ENCODE results near the gene RETREG3.
A peak's percentile ranks its signal among the peaks of the same experiment; 100 is the strongest.
"Not testable (repeated sequence)": the region's sequence is repeated elsewhere in the genome, so short reads cannot be mapped to it uniquely, and the experiment has no call there.

RETREG3 gene

DNA sequence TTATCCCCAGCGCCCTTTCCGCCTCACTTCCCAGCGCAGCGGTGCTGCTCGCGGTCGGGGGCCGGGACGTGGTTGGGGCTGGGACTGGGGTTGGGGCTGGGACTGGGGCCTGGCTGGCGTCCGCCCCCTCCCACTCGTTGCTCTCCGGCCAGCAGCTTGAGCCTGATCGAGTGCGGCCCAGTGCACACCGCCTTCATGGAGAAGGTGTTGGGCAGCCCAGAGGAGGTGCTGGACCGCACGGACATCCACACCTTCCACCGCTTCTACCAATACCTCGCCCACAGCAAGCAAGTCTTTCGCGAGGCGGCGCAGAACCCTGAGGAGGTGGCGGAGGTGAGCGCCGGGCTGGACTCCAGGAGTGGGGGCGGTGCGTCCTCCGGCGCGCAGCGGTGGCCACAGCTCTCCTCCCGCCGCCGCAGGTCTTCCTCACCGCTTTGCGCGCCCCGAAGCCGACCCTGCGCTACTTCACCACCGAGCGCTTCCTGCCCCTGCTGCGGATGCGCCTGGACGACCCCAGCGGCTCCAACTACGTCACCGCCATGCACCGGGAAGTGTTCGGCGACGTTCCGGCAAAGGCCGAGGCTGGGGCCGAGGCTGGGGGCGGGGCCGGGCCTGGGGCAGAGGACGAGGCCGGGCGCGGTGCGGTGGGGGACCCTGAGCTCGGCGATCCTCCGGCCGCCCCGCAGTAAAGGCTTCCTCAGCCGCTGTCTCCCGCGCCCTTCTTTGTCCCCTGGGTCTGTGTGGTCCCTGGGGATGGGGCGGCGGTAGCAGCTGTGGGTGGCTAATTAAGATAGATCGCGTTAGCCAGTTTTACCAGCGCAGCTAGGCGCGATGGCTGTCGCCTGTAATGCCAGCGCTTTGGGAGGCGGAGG is 54.7 kb downstream of the RETREG3 start:
- Histone ChIP-seq H3K9ac (ENCODE audit: low read depth, low read length) (peak overlapping the region; percentile 76), H3K9me3 (ENCODE audit: control insufficient read depth, insufficient read depth, low read length) (no peaks in the 10 kb centered on the region), H3K27me3 (ENCODE audit: control insufficient read depth, insufficient read depth, low read length) (no peaks in the 10 kb centered on the region), H3K36me3 (ENCODE audit: control insufficient read depth, insufficient read depth, low read length) (no peaks in the 10 kb centered on the region), H3K4me3 (ENCODE audit: low read depth, low read length) (peak overlapping the region; percentile 93), H3K4me1 (ENCODE audit: control insufficient read depth, insufficient read depth, low read length) (peaks cover 2% of the 10 kb centered on the region)

DNA sequence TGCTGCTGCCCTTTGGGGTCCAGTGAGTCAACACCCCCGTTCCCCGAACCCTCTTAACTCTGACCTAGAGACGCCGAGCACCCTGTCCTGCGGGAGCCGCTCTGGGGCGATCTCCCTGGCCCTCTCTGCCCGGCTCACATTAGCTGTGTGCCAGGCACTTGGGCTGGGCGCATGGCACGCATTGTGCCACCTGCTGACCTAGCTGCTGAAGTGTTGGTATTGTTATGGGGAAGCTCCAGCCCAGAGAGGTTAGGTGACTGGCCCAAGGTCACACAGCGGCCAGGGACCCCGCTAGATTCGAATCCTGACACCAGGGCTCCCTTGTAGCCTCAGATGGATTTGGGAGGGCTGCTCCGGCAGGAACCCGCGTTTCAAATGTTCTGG is 55.3 kb downstream of the RETREG3 start:
- H3K36me3 ChIP-seq (ENCODE audit: control insufficient read depth, insufficient read depth, low read length) = no peaks in the 10 kb centered on the region
- H3K27me3 ChIP-seq (ENCODE audit: control insufficient read depth, insufficient read depth, low read length) = peaks cover 4% of the 10 kb centered on the region
- peak overlapping the region; percentile 93 for H3K4me3 ChIP-seq (ENCODE audit: low read depth, low read length)
- no peak overlapping the region for H3K9ac ChIP-seq (ENCODE audit: low read depth, low read length)
- H3K4me1 ChIP-seq (ENCODE audit: control insufficient read depth, insufficient read depth, low read length) = peaks cover 4% of the 10 kb centered on the region
- H3K9me3 ChIP-seq (ENCODE audit: control insufficient read depth, insufficient read depth, low read length) = no peaks in the 10 kb centered on the region

DNA sequence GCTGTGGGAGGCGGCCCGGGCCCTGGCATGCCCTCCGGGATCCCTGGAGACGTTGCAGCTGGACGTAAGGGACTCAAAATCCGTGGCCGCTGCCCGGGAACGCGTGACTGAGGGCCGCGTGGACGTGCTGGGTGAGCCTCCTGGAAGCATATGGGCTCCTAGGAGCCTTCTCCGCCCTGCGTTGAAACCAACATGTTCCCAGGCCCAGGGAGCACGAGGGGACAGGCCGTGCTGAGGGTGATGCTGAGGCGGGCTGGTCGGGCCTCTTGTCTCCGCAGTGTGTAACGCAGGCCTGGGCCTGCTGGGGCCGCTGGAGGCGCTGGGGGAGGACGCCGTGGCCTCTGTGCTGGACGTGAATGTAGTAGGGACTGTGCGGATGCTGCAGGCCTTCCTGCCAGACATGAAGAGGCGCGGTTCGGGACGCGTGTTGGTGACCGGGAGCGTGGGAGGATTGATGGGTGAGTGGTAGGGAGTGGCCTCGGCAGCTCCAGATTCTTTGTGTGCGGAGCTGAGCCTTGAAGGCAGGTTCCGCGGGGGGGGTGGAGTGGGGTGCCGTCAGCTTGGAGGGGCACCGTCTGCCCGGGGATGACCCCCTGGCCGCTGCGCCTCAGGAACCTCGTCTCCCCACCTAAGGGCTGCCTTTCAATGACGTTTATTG is 55.9 kb downstream of the RETREG3 start:
- H3K36me3 ChIP-seq (ENCODE audit: control insufficient read depth, insufficient read depth, low read length) = no peaks in the 10 kb centered on the region
- peaks cover 4% of the 10 kb centered on the region for H3K27me3 ChIP-seq (ENCODE audit: control insufficient read depth, insufficient read depth, low read length)
- H3K9me3 ChIP-seq (ENCODE audit: control insufficient read depth, insufficient read depth, low read length) = no peaks in the 10 kb centered on the region
- no peak overlapping the region for H3K4me3 ChIP-seq (ENCODE audit: low read depth, low read length)
- peaks cover 7% of the 10 kb centered on the region for H3K4me1 ChIP-seq (ENCODE audit: control insufficient read depth, insufficient read depth, low read length)
- no peak overlapping the region for H3K9ac ChIP-seq (ENCODE audit: low read depth, low read length)

DNA sequence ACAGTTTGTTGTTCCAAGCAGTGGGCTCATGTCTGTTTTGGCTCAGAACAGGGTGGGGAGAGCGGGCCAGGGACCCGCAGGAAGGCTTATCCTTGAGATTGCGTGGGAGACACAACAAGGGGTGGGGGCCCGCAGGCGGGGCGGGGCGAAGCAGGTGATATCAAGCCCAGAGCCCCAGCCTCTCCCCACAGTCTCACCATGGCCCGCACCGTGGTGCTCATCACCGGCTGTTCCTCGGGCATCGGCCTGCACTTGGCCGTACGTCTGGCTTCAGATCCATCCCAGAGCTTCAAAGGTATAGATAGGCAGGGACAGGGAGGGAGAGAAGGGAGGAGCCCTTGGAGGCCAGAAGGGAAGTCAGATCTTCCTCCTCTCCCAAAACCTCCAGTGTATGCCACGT is 56.4 kb downstream of the RETREG3 start, which contains the start of gene HSD17B1:
HSD17B1 (plus strand) TSS at position 188 of the 400 bp plus-strand sequence; CDS start at position 199, 11 bp downstream.
- not testable (repeated sequence) for H3K9me3 ChIP-seq (ENCODE audit: control insufficient read depth, insufficient read depth, low read length); H3K27me3 ChIP-seq (ENCODE audit: control insufficient read depth, insufficient read depth, low read length); H3K4me1 ChIP-seq (ENCODE audit: control insufficient read depth, insufficient read depth, low read length); H3K36me3 ChIP-seq (ENCODE audit: control insufficient read depth, insufficient read depth, low read length); H3K9ac ChIP-seq (ENCODE audit: low read depth, low read length)
- peak within 1 kb of the TSS; percentile 93 for H3K4me3 ChIP-seq (ENCODE audit: low read depth, low read length)

DNA sequence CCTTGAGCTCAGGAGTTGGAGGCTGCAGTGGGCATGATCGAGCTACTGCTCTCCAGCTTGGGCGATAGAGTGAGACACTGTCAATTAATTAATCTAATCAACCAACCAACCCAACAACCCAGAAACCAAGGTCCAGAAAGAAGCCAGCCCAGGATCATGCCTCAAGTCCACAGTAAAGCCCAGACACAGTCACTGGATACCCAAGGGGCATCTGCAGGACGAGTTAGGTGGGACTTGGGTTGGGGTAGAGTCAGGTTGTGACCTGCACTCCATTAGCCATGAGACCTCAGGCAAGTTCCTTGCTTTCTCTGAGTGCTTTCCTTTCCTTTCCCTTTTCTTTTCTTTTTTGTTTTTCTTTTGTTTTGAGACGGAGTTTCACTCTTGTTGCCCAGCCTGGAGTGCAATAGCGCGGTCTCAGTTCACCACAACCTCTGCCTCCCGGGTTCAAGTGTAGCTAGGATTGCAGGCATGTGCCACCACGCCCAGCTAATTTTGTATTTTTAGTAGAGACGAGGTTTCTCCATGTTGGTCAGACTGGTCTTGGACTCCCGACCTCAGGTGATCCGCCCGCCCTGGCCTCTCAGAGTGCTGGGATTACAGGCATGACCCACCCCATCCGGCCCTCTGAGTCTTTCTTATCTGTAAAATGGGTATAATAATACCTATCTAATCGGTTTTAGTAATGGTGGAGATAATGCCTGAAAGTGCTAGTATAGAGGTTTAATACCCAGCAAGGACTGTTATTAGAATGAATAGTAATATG is 60.0 kb downstream of the RETREG3 start:
- Histone ChIP-seq H3K9me3 (ENCODE audit: control insufficient read depth, insufficient read depth, low read length) (no peaks in the 10 kb centered on the region), H3K9ac (ENCODE audit: low read depth, low read length) (no peak overlapping the region), H3K4me3 (ENCODE audit: low read depth, low read length) (peak overlapping the region; percentile 60), H3K4me1 (ENCODE audit: control insufficient read depth, insufficient read depth, low read length) (peaks cover 5% of the 10 kb centered on the region), H3K27me3 (ENCODE audit: control insufficient read depth, insufficient read depth, low read length) (peaks cover 4% of the 10 kb centered on the region), H3K36me3 (ENCODE audit: control insufficient read depth, insufficient read depth, low read length) (no peaks in the 10 kb centered on the region)

DNA sequence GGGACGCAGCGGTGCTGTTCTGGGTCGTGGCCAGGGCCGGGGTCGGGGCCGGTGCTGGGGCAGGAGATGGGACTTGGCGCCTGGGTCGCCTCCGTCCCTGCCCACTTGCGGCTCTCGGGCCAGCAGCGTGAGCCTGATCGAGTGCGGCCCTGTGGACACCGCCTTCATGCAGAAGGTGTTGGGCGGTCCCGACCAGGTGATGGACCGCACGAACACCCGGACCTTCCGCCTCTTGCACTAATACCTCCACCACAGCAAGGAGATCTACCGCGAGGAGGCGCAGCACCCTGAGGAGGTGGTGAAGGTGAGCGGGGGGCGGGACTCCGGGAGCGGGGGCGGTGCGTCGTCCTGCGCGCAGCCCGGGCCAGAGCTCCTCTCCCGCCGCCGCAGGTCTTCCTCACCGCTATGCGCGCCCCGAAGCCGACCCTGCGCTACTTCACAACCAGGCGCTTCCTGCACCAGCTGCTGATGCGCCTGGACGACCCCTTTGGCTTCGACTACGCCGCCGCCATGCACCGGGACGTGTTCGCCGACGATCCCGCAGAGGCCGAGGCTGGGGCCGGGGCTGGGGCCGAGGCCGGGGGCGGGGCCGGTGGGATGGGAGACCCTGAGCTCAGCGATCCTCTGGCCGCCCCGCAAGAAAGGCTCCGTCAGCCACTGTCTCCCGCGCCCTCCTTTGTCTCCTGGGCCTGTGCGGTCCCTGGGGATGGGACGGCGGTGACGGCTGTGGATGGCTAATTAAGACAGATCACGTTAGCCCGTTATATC is 60.9 kb downstream of the RETREG3 start:
- Histone ChIP-seq H3K27me3 (ENCODE audit: control insufficient read depth, insufficient read depth, low read length) (peaks cover 4% of the 10 kb centered on the region), H3K36me3 (ENCODE audit: control insufficient read depth, insufficient read depth, low read length) (peaks cover 4% of the 10 kb centered on the region), H3K4me1 (ENCODE audit: control insufficient read depth, insufficient read depth, low read length) (peaks cover 5% of the 10 kb centered on the region), H3K9me3 (ENCODE audit: control insufficient read depth, insufficient read depth, low read length) (no peaks in the 10 kb centered on the region), H3K9ac (ENCODE audit: low read depth, low read length) (no peak overlapping the region), H3K4me3 (ENCODE audit: low read depth, low read length) (peak overlapping the region; percentile 60)

DNA sequence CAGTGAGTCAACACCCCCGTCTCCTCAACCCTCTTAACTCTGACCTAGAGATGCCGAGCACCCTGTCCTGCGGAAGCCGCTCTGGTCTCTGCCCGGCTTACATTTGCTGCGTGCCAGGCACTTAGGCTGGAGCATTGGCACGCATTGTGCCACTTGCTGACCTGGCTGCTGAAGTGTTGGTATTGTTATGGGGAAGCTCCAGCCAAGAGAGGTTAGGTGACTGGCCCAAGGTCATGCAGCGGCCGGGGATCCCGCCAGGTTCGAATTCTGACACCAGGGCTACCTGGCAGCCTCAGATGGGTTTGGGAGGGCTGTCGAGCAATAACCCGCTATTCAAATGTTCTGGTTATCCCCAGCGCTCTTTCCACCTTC is 61.5 kb downstream of the RETREG3 start:
- H3K9me3 ChIP-seq (ENCODE audit: control insufficient read depth, insufficient read depth, low read length) = no peaks in the 10 kb centered on the region
- peaks cover 4% of the 10 kb centered on the region for H3K27me3 ChIP-seq (ENCODE audit: control insufficient read depth, insufficient read depth, low read length)
- H3K9ac ChIP-seq (ENCODE audit: low read depth, low read length) = no peak overlapping the region
- peaks cover 6% of the 10 kb centered on the region for H3K36me3 ChIP-seq (ENCODE audit: control insufficient read depth, insufficient read depth, low read length)
- peaks cover 5% of the 10 kb centered on the region for H3K4me1 ChIP-seq (ENCODE audit: control insufficient read depth, insufficient read depth, low read length)
- peak overlapping the region; percentile 60 for H3K4me3 ChIP-seq (ENCODE audit: low read depth, low read length)

DNA sequence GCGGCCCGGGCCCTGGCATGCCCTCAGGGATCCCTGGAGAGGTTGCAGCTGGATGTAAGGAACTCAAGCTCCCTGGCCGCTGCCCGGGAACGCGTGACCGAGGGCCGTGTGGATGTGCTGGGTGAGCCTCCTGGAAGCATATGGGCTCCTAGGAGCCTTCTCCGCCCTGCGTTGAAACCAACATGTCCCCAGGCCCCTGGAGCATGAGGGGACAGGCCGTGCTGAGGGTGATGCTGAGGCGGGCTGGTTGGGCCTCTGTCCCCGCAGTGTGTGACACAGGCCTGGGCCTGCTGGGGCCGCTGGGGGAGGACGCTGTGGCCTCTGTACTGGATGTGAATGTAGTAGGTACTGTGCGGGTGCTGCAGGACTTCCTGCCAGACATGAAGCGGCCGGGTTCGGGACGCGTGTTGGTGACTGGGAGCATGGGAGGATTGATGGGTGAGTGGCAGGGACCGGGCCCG is 62.1 kb downstream of the RETREG3 start:
- Histone ChIP-seq H3K9ac (ENCODE audit: low read depth, low read length) (no peak overlapping the region), H3K9me3 (ENCODE audit: control insufficient read depth, insufficient read depth, low read length) (no peaks in the 10 kb centered on the region), H3K27me3 (ENCODE audit: control insufficient read depth, insufficient read depth, low read length) (peaks cover 4% of the 10 kb centered on the region), H3K36me3 (ENCODE audit: control insufficient read depth, insufficient read depth, low read length) (peaks cover 6% of the 10 kb centered on the region), H3K4me3 (ENCODE audit: low read depth, low read length) (no peak overlapping the region), H3K4me1 (ENCODE audit: control insufficient read depth, insufficient read depth, low read length) (peaks cover 5% of the 10 kb centered on the region)

DNA sequence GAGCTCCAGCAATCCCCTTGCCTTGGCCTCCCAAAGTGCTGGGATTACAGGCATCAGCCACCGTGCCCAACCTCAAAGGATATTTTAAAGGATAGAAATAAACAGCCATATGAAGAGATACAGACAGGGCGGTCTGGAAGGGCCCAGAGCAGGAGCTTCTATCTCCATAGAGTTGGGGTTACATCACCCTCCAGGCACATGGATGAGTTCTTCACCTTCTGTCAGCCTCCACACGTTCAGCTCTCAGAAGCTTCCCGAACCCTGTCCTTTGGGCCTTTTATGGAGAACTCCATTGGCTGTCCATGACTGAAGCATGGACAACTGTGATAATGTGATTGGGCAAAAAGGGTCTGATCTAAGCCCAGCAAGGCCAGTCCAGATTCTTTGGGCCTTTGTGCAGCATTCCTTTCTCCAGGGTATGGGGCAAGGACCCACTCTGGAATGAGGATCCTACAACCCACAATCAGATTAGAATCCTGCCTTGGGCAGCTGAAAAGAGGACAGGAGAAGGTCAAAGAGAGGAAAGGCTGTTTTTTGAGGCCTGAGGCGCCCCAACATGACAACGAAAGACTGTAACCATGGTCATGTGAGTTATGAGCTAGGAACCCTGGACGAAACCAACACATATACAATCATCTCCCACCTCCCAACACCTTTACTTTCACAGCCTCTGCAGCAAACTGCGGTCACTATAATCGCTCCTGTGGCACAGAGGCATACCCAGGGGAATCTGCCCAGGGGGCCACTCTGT is 63.2 kb downstream of the RETREG3 start:
- peaks cover 10% of the 10 kb centered on the region for H3K36me3 ChIP-seq (ENCODE audit: control insufficient read depth, insufficient read depth, low read length)
- not testable (repeated sequence) for H3K4me3 ChIP-seq (ENCODE audit: low read depth, low read length); H3K4me1 ChIP-seq (ENCODE audit: control insufficient read depth, insufficient read depth, low read length); H3K9ac ChIP-seq (ENCODE audit: low read depth, low read length); H3K9me3 ChIP-seq (ENCODE audit: control insufficient read depth, insufficient read depth, low read length); H3K27me3 ChIP-seq (ENCODE audit: control insufficient read depth, insufficient read depth, low read length)

DNA sequence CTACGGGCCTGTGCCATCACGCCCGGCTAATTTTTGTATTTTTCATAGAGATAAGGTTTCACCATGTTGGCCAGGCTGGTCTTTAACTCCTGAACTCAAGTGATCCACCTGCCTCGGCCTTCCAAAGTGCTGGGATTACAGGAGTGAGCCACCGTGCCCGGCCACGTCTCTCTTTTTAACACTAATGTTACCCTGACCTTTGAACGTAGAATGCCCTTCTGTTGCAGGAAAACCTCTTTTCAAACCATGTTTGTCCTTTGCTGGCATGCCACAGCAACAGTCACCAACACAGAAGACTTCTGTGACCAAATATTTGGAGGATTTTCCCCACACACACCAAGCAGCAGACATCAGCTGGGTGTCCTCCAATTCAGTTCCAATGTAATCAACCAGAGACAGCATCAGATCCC is 64.3 kb downstream of the RETREG3 start:
- Histone ChIP-seq H3K27me3 (ENCODE audit: control insufficient read depth, insufficient read depth, low read length) (peaks cover 4% of the 10 kb centered on the region), H3K36me3 (ENCODE audit: control insufficient read depth, insufficient read depth, low read length) (peaks cover 11% of the 10 kb centered on the region), H3K4me1 (ENCODE audit: control insufficient read depth, insufficient read depth, low read length) (peaks cover 5% of the 10 kb centered on the region), H3K4me3 (ENCODE audit: low read depth, low read length) (no peak overlapping the region), H3K9me3 (ENCODE audit: control insufficient read depth, insufficient read depth, low read length) (no peaks in the 10 kb centered on the region), H3K9ac (ENCODE audit: low read depth, low read length) (no peak overlapping the region)
